NCI-H2196 (cell line): ENCODE results near the gene PRCD.
"Not testable (repeated sequence)": the region's sequence is repeated elsewhere in the genome, so short reads cannot be mapped to it uniquely, and the experiment has no call there.

Source experiments
- DNase-seq: peaks from one replicate; lab custom pipeline; 2025; ENCODE audit not compliant: unreplicated experiment; lab: John Stamatoyannopoulos, UW

The PRCD gene

DNA sequence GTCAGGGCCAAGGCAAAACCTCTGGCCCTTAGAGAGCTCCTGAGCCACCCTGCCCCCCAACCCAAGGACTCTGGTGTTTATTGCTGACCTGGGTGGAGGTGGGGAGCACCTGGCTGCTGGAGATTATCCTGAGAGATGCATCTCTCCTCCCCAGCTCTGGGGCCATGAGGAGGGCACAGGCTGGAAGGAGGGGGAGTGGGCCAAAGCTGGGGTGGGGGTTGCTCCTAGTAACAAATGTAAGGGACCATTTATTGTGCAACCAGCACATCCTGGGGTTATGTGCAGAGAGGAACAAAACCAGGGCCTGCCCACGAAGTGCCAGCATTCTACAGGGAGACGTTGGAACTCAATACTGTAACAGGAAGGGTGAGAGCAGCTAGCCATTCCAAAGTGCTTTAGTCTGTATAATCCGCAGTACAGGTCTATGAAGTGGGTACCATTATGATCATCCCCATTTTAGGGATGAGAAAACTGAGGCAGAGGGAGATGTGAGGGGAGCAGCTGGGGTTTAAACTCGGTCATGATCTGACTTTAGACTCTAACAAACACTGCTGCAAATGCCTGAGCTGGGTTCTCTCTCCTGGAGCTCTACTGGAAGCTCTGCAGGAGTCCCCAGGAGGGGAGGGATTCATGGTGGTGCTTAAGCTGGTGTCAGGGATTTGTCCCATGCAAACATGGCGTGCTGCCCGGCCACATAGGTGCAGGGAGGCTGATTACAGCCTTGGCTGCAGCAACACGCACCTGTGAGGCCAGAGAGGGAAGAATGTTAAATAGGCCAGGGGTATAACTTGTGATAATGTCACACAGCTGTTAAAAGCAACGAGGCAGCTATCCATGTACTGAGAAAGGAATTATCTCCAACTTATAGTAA, 37.3 kb upstream of the PRCD start:
- no peak for DNase-seq

DNA sequence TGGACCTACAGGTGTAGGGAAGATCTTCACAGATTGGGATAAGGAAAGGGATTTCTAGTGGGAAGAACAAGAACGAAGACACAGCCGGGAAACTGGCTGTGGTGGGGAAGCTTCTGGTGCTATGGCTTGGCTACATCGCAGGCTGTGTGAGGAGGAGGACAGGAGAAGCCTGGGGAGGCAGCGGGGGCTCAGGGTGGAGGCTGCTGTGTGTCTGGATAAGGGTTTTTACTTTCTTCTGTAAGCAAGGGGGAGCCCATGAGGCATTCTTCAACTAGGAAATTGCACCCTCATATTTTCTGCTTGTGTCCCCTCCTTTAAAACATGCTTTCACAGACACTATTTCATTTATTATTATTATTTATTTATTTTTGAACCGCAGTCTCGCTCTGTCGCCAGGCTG, 35.7 kb upstream of the PRCD start:
- no peak for DNase-seq

DNA sequence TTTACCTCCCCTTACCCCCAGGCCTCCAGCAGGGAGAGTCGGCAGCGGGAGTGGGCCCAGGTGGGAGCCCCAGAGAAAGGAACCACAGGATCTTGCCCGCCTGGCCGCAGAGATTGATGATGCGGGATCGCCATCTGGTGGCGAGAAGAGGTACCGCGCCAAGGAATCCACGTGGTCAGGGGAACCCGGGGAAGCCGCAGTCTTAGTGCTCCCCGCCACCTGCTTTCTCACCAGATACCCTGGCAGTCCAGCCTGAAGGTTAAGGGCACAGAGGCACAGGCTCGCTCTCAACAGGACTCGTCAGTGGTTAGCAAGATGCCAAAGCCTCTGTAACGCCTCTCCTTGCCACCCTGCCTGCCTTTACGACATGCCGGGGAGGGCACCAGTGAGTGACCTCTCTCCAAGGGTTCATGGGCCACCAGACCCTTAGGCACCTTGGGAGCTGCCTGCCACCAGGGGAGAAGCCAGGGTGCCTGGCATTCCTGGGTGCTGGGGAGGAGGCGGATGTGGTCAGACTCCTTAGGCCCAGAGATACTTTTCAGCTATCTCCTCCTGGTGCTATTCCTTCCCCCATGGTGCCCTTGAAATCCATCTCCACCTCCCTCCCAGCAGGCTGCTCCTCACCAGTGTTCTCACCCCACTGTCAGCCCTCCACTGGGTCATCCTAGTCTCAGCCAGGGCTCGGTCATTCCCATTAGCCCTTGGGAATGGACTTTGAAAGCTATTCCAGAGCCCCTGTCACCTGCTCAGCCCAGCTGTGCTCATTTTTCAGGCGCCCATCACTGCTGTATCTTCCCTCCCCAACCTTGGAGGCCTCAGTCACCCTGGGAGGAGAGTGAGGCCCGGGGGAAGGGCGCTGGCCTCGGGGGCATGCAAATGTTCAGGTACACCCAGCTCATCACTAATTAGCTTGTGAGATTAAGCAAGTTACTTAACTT, 33.2 kb upstream of the PRCD start:
- DNase-seq = peak; percentile 89

DNA sequence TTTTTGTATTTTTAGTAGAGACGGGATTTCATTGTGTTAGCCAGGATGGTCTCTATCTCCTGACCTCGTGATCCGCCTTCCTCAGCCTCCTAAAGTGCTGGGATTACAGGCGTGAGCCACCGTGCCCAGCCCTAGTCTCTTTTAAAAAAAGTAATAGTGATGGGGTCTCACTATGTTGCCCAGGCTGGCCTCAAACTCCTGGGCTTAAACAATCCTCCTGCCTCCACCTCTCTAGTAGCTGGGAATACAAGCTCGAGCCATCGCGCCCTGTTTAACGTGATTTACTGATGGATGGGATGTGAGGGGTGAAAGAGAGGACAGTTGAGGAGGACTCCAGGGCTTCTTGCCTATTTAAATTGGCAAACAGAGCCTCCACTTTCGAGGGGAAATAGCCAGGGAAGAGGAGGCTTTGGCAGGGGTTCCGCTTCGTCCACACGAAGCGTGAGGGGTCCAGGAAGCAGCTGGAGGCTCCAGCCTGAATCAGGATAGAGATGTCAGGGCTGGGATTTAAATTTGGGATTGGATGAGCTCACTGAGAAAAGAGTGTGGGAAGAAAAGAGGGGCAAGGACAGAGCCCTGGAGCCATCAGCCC, 31.3 kb upstream of the PRCD start:
- not testable (repeated sequence) for DNase-seq

DNA sequence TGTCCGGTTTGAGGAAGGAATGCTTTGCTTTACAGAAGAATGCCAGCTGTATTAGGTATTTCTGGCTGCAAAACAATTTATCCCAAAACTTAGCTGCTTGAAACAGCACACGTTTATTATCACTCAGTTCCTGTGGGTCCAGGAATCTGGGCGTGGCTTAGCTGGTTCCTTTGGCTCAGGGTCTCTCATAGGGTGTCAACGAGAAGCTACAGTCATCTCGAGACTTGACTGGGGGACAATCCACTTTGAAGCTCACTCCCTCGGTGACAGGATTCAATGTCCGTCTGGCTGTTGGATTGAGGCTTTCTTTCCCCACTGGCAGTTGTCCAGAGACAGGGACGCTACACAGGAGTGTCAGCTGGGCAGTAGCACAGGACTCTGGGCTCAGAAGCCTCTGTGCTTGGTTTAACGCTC, 29.0 kb upstream of the PRCD start:
- no peak for DNase-seq

DNA sequence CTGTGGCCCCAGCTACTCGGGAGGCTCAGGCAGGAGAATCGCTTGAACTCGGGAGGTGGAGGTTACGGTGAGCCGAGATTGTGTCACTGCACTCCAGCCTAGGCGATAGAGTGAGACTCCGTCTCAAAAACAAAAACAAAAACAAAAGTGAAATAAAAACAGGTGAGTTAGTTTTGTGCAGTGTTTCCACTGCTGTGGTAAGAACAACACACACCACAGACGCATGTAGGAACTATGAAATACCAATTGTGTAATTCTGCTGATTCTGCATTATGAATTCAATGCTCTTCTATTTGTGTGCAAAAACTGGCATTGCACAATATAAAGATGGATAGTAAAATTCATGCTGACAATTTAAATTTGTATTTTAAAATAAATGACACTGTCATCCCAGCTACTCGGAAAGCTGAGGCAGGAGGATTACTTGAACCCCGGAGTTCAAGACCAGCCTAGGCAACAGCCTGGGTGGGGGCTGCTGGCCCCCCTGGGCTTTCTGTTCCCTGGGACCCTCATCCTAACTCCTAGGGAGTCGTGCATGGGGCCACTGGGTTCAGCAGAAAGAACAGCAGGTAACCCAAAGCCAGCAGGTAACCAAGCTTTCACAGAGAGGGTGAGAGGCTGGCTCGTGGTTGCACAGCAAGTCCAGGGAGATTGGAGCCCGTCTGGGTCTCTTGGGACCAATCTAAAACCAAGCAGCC, 28.0 kb upstream of the PRCD start:
- DNase-seq = no peak

DNA sequence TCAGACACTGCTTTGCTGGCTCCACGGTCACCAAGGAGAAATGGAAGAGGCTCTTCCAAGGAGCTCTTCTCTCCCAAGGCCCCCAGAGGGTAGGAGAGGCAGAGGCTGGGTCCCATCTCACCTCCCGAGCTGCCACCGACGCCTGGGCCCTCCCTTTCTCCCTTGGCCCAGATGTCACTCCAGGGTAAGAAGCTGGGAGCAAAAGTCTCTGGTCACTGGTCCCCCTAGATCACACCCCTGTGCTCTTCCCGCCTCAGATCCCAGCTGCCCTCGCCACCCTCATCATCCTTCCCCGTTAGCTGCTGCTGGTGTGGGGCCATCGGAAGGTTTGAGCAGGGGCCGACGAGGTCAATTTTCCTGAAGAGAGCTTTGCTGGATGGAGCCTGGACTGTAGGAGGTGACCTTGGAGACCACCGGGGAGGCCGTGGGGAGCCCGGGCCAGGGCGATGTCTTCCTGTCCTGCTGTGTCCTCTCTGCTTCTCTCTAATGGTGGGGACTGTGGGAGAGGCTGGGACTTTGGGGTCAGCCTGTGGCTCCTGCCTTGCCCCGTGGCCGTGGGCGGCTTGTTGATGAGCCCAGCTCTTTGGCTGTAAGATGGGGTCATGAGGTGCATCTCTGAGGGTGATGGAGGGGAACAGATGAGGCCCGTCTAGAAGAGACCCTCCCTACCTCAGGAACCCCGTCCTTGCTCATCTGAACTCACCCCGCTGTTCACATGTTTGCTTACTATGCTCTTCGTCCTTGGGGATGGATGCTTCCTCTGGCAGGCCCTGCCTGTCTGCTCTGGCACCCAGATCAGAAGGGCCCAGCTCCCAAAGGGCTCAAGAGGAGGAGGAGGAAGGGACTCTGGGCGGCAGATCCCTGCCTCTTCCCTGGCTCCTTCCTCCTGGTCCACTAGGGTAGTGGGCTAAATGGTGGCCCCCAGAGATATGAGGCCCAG, 27.2 kb upstream of the PRCD start:
- DNase-seq = no peak

DNA sequence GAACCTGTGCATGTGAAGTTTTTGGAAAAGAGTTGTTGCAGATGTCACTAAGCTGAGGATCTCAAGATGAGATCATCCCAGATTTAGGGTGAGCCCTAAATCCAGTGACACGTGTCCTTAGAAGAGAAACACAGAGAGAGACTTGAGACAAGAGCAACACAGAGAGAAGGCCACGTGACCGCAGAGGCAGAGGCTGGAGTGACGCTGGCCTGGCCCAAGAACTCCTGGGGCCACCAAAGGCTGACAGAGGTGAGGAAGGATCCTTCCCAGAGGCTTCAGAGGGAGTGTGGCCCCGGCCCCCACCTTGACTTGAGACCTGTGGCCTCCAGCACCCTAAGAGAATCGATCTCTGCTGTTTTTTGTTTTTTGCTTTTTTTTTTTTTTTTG, 26.5 kb upstream of the PRCD start:
- DNase-seq = no peak

DNA sequence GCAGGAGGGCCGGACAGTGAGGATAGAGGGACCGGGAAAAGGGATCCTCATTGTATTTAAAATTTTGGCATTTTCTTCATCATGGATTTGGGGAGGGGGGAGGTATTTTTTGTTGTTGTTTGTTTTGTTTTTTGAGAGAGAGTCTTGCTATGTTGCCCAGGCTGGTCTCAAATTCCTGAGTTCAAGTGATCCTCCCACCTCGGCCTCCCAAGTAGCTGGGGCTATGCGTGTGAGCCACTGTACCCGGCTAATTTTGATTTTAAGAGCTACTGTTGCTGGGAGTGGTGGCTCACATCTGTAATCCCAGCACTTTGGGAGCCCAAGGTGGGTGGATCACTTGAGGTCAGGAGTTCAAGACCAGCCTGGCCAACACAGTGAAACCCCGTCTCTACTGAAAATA, 25.5 kb upstream of the PRCD start:
- not testable (repeated sequence) for DNase-seq

DNA sequence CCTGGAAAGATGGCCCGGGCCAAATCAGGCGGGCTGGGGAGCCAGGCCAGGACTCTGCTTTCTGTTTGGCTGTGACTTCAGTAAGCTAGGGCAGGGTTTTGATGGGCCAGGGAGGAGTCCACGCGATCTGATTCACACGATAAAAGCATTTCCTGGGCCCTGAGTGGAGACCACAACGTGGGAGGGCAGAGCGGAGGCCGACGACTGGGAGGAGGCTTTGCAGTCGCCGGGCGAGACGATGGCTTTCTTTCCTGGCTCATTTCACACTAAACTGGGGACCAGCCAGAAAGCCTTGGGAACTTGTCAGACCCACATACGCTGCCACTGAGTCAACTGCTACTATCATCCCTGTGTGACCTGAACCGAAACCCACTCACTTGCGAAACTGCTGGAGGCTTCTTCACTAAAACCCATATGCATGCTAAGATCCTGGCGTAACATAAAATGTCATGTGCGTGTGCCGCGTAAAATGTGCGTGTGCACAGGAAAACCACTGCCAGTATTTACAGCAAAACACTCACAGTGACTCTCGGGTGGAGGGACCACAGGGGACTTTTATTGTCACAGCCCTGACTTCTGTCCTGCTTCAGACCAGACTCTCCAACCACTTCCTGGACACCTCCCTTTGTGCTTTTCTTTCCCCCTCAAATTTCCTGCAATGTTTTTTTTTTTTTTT, 24.4 kb upstream of the PRCD start:
- no peak for DNase-seq

DNA sequence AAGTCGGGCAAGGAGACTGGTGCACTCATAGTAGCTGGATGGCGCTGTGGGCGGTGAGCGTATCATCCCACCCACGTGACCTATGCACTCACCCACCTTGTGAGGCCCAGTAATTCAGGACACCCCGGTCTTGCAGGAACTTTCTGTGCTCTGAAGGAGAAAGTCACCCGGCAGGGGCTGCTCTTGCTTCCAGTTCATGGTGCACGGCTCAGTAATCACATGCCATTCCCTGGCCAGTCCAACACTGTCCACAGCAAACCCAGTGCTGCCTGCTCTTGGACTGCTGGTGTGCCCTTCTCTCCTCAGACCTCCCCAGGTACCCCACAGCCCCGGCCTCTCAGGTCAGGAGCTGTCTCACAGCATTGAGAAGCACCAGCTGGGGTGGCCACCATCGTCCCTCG, 22.2 kb upstream of the PRCD start:
- DNase-seq = no peak

DNA sequence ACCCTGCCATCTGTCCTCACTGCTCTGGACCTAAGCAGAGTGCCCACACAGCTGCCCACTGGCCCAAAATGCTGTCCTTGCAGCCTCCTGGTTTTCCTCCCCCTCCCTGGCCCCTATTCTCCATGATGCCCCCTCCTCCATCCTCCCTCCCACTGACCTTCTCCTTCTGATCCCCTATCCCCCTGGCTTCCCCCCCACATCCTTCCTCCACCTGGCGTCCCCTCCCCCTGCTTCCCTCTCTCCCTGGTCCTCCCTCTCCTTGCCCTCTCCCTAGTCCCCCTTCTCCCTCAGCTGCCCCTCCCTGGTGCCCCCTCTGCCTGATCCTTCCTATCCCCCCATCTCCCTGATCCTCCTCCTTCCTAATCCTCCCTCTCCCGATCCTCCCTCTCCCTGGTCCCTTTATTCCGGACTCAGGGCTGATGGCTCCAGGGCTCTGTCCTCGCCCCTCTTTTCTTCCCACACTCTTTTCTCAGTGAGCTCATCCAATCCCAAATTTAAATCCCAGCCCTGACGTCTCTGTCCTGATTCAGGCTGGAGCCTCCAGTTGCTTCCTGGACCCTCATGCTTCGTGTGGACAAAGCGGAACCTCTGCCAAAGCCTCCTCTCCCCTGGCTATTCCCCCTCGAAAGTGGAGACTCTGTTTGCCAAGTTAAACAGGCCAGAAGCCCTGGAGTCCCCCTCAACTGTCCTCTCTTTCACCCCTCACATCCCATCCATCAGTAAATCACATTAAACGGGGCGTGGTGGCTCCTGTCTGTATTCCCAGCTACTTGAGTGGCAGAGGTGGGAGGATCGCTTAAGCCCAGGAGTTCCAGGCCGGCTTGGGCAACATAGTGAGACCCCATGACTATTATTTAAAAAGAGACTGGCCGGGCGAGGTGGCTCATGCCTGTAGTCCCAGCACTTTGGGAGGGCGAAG, 20.5 kb upstream of the PRCD start:
- no peak for DNase-seq

DNA sequence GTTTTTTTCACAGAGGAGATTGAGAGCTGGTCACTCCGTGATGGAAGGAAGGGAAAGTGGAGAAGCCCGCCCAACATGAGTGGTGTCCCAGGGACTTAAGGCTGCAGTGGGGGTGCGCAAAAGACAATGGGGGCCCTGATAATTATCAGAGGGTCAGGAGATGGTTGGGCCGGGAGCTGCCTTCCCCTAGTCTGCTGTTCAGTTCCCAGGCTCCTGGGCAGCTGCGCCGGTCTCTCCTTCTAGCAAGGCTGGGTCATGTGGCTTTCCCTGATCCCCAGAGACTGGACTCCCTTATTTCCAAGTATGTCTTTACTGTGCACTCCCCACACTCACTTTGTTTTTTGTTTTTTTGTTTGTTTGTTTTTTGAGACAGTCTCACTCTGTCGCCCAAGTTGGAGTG, 18.6 kb upstream of the PRCD start:
- no peak for DNase-seq

DNA sequence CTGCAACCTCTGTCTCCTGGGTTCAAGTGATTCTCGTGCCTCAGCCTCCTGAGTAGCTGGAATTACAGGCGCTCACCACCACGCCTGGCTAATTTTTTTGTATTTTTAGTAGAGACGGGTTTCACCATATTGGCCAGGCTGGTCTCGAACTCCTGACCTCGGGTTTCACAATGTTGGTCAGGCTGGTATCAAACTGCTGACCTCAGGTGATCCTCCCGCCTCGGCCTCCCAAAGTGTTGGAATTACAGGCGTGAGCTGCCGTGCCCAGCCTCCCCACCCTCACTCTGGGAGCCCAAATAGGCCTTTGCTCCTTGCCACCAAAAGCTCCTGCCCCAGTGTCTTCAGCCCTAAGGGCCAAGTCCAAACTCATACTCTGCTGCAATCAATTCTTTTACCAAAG, 18.2 kb upstream of the PRCD start:
- not testable (repeated sequence) for DNase-seq

DNA sequence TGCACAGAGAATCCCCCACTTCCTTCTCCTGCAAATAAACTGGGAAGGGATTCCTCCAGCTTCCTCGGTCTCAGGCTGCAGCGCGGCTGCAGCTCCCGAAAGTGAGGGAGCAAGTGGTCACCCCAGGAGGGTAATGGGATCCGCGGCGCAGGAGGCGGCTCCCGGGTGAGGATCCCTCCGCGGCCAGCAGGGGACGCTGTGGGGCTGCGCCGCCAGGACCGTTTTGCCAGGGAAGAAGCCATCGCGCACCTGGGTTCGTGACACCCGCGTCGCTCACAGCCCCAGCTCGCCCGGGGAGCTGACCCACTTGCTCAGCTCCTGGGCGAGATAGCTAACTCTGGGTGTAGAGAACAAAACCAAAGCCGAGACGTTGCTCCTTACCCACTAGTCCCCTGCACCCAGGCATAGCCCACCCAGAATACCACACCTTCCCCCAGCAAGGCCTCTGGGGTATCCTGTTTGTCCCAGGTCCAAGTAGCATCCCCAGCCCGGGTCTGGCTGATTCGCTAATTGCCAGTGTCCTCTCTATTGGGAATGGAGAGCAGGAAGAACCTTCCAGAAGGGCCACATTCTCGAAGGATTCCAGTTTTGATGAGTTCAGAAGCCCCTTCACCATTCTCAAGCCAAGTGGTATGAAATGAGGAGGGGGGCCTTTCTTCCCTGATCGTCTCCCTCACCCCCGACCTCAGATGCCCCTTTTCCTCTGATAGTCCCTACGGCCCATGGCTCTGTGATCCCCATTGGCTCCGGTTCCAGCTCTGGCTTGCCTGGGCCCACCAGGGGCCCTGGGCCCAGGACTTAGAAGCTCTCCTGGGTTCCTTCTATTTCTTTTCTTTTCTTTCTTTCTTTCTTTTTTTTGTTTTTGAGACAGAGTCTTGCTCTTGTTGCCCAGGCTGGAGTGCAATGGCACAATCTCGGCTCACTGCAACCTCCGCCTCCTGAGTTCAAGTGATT, 16.5 kb upstream of the PRCD start:
- peak; percentile 90 for DNase-seq

DNA sequence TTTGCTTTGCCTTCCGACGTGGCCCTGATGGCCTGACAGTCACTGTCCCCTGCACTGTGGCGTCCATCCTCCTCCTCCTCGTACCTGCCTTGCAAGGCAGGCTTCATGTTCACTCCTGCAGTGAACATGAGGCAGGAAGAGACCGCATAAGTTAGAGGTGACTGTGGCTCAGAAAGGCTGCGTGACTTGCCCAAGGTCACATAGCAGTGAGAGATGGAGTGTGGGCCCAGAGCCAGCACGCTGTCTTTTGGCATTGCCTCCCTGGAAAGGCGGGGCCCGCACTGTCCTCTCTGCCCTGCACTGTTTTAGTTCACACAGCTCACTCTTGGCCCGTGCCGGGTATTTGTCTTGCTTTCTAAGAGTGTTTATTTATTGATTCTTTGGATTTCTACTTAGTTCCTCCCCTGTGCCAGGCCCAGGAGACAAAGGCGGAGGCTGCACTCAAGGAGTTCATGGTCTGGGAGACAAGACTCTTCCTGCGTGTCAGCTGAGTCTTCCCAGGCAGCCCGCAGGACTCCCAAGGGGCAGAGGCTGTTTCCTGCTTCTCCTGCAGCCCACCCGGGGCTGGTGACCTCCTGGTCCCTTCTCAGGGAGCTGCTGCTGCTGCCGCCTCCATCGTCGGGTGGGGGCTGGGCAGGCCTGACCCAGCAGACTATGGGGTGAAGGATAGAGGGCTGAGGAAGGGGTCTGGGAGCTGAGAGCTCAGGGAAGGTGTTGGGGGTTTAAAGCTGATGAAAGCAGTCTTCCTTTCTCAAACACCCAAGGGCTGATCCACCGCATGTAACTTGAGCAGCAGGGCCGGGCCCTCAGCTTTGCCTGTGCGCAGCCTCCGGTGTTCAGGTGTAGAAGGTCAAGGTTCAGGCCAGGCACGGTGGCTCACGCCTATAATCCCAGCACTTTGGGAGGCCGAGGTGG, 15.0 kb upstream of the PRCD start:
- DNase-seq = no peak
